ENCODE results near the gene ASB2. TPM values are rescaled to one million over a fixed set of nuclear protein-coding genes. Genes with fewer than 3 reads are reported as not detected.

The ASB2 gene
- polyA plus RNA-seq, 2 donors, result 4.5 to 4.7 TPM

- H3K27ac ChIP-seq (ENCODE audit: low read depth in 2 of 2, low read length in 1 of 2), result no peak overlapping the region
- peaks cover 0 to 3% of the 10 kb centered on the region in 2 donors for H3K4me1 ChIP-seq (ENCODE audit: control insufficient read depth in 2 of 2, insufficient read depth in 2 of 2, low read length in 1 of 2)
- H3K36me3 ChIP-seq (ENCODE audit: control insufficient read depth in 2 of 2, insufficient read depth in 2 of 2, low read length in 1 of 2), result no peaks in the 10 kb centered on the region
- H3K27me3 ChIP-seq (ENCODE audit: control insufficient read depth in 1 of 2, insufficient read depth in 2 of 2, low read length in 2 of 2), result no peaks in the 10 kb centered on the region
- peaks cover 0 to 4% of the 10 kb centered on the region in 2 donors for H3K9me3 ChIP-seq (ENCODE audit: control insufficient read depth in 2 of 2, insufficient read depth in 1 of 2, low read depth in 1 of 2, low read length in 1 of 2)
- 85 to 86% methylated on average over 7 of the region's 7 CpGs for WGBS, 2 donors
- H3K4me3 ChIP-seq (ENCODE audit: low read depth in 1 of 2, low read length in 2 of 2), result no peak overlapping the region
Measured at GRCh38 chr14:93917141-93917540, 59.2 kb downstream of the ASB2 start.

GRCh38 chr14:93916498-93916897, 59.9 kb downstream of the ASB2 start:
- Histone ChIP-seq H3K27ac (ENCODE audit: low read depth in 2 of 2, low read length in 1 of 2) (no peak overlapping the region), H3K36me3 (ENCODE audit: control insufficient read depth in 2 of 2, insufficient read depth in 2 of 2, low read length in 1 of 2) (no peaks in the 10 kb centered on the region), H3K4me1 (ENCODE audit: control insufficient read depth in 2 of 2, insufficient read depth in 2 of 2, low read length in 1 of 2) (peaks cover 0 to 3% of the 10 kb centered on the region in 2 donors), H3K9me3 (ENCODE audit: control insufficient read depth in 2 of 2, insufficient read depth in 1 of 2, low read depth in 1 of 2, low read length in 1 of 2) (peaks cover 0 to 4% of the 10 kb centered on the region in 2 donors), H3K4me3 (ENCODE audit: low read depth in 1 of 2, low read length in 2 of 2) (no peak overlapping the region), H3K27me3 (ENCODE audit: control insufficient read depth in 1 of 2, insufficient read depth in 2 of 2, low read length in 2 of 2) (no peaks in the 10 kb centered on the region)
- 49 to 62% methylated on average over 3 of the region's 3 CpGs for WGBS, 2 donors

- Histone ChIP-seq H3K36me3 (ENCODE audit: control insufficient read depth in 2 of 2, insufficient read depth in 2 of 2, low read length in 1 of 2) (no peaks in the 10 kb centered on the region), H3K4me1 (ENCODE audit: control insufficient read depth in 2 of 2, insufficient read depth in 2 of 2, low read length in 1 of 2) (peaks cover 0 to 3% of the 10 kb centered on the region in 2 donors), H3K27me3 (ENCODE audit: control insufficient read depth in 1 of 2, insufficient read depth in 2 of 2, low read length in 2 of 2) (no peaks in the 10 kb centered on the region), H3K4me3 (ENCODE audit: low read depth in 1 of 2, low read length in 2 of 2) (no peak overlapping the region), H3K27ac (ENCODE audit: low read depth in 2 of 2, low read length in 1 of 2) (no peak overlapping the region), H3K9me3 (ENCODE audit: control insufficient read depth in 2 of 2, insufficient read depth in 1 of 2, low read depth in 1 of 2, low read length in 1 of 2) (peaks cover 0 to 4% of the 10 kb centered on the region in 2 donors)
- WGBS, 2 donors, result 29 to 33% methylated on average over 2 of the region's 2 CpGs
Measured at GRCh38 chr14:93915800-93916199, 60.6 kb downstream of the ASB2 start.

- peaks cover 0 to 3% of the 10 kb centered on the region in 2 donors for H3K4me1 ChIP-seq (ENCODE audit: control insufficient read depth in 2 of 2, insufficient read depth in 2 of 2, low read length in 1 of 2)
- H3K27me3 ChIP-seq (ENCODE audit: control insufficient read depth in 1 of 2, insufficient read depth in 2 of 2, low read length in 2 of 2), result no peaks in the 10 kb centered on the region
- no peak overlapping the region for H3K27ac ChIP-seq (ENCODE audit: low read depth in 2 of 2, low read length in 1 of 2)
- peaks cover 0 to 4% of the 10 kb centered on the region in 2 donors for H3K9me3 ChIP-seq (ENCODE audit: control insufficient read depth in 2 of 2, insufficient read depth in 1 of 2, low read depth in 1 of 2, low read length in 1 of 2)
- H3K4me3 ChIP-seq (ENCODE audit: low read depth in 1 of 2, low read length in 2 of 2), result no peak overlapping the region
- no peaks in the 10 kb centered on the region for H3K36me3 ChIP-seq (ENCODE audit: control insufficient read depth in 2 of 2, insufficient read depth in 2 of 2, low read length in 1 of 2)
- WGBS, 2 donors, result 78 to 80% methylated on average over 14 of the region's 14 CpGs
Measured at GRCh38 chr14:93915070-93915705, 61.2 kb downstream of the ASB2 start.

GRCh38 chr14:93914278-93914677, 62.1 kb downstream of the ASB2 start:
- Histone ChIP-seq H3K4me3 (ENCODE audit: low read depth in 1 of 2, low read length in 2 of 2) (no peak overlapping the region), H3K9me3 (ENCODE audit: control insufficient read depth in 2 of 2, insufficient read depth in 1 of 2, low read depth in 1 of 2, low read length in 1 of 2) (peaks cover 0 to 4% of the 10 kb centered on the region in 2 donors), H3K27me3 (ENCODE audit: control insufficient read depth in 1 of 2, insufficient read depth in 2 of 2, low read length in 2 of 2) (no peaks in the 10 kb centered on the region), H3K36me3 (ENCODE audit: control insufficient read depth in 2 of 2, insufficient read depth in 2 of 2, low read length in 1 of 2) (no peaks in the 10 kb centered on the region), H3K27ac (ENCODE audit: low read depth in 2 of 2, low read length in 1 of 2) (no peak overlapping the region), H3K4me1 (ENCODE audit: control insufficient read depth in 2 of 2, insufficient read depth in 2 of 2, low read length in 1 of 2) (peaks cover 2 to 3% of the 10 kb centered on the region in 2 donors)
- 86 to 89% methylated on average over 4 of the region's 4 CpGs for WGBS, 2 donors

GRCh38 chr14:93912782-93913181, 63.6 kb downstream of the ASB2 start:
- no peaks in the 10 kb centered on the region for H3K36me3 ChIP-seq (ENCODE audit: control insufficient read depth in 2 of 2, insufficient read depth in 2 of 2, low read length in 1 of 2)
- H3K27ac ChIP-seq (ENCODE audit: low read depth in 2 of 2, low read length in 1 of 2), result no peak overlapping the region
- 57 to 84% methylated on average over 4 of the region's 4 CpGs for WGBS, 2 donors
- peaks cover 0 to 6% of the 10 kb centered on the region in 2 donors for H3K9me3 ChIP-seq (ENCODE audit: control insufficient read depth in 2 of 2, insufficient read depth in 1 of 2, low read depth in 1 of 2, low read length in 1 of 2)
- no peak overlapping the region for H3K4me3 ChIP-seq (ENCODE audit: low read depth in 1 of 2, low read length in 2 of 2)
- no peaks in the 10 kb centered on the region for H3K27me3 ChIP-seq (ENCODE audit: control insufficient read depth in 1 of 2, insufficient read depth in 2 of 2, low read length in 2 of 2)
- peaks cover 2 to 3% of the 10 kb centered on the region in 2 donors for H3K4me1 ChIP-seq (ENCODE audit: control insufficient read depth in 2 of 2, insufficient read depth in 2 of 2, low read length in 1 of 2)

GRCh38 chr14:93911975-93912615, 64.3 kb downstream of the ASB2 start:
- H3K27me3 ChIP-seq (ENCODE audit: control insufficient read depth in 1 of 2, insufficient read depth in 2 of 2, low read length in 2 of 2), result no peaks in the 10 kb centered on the region
- no peaks in the 10 kb centered on the region for H3K36me3 ChIP-seq (ENCODE audit: control insufficient read depth in 2 of 2, insufficient read depth in 2 of 2, low read length in 1 of 2)
- WGBS, 2 donors, result 83 to 87% methylated on average over 5 of the region's 5 CpGs
- no peak overlapping the region for H3K4me3 ChIP-seq (ENCODE audit: low read depth in 1 of 2, low read length in 2 of 2)
- H3K27ac ChIP-seq (ENCODE audit: low read depth in 2 of 2, low read length in 1 of 2), result no peak overlapping the region
- H3K4me1 ChIP-seq (ENCODE audit: control insufficient read depth in 2 of 2, insufficient read depth in 2 of 2, low read length in 1 of 2), result peaks cover 2 to 3% of the 10 kb centered on the region in 2 donors
- H3K9me3 ChIP-seq (ENCODE audit: control insufficient read depth in 2 of 2, insufficient read depth in 1 of 2, low read depth in 1 of 2, low read length in 1 of 2), result peaks cover 0 to 6% of the 10 kb centered on the region in 2 donors

- Histone ChIP-seq H3K27me3 (ENCODE audit: control insufficient read depth in 1 of 2, insufficient read depth in 2 of 2, low read length in 2 of 2) (no peaks in the 10 kb centered on the region), H3K9me3 (ENCODE audit: control insufficient read depth in 2 of 2, insufficient read depth in 1 of 2, low read depth in 1 of 2, low read length in 1 of 2) (peaks cover 0 to 6% of the 10 kb centered on the region in 2 donors), H3K4me1 (ENCODE audit: control insufficient read depth in 2 of 2, insufficient read depth in 2 of 2, low read length in 1 of 2) (peaks cover 2 to 3% of the 10 kb centered on the region in 2 donors), H3K4me3 (ENCODE audit: low read depth in 1 of 2, low read length in 2 of 2) (no peak overlapping the region), H3K27ac (ENCODE audit: low read depth in 2 of 2, low read length in 1 of 2) (no peak overlapping the region), H3K36me3 (ENCODE audit: control insufficient read depth in 2 of 2, insufficient read depth in 2 of 2, low read length in 1 of 2) (no peaks in the 10 kb centered on the region)
- 82 to 84% methylated on average over 5 of the region's 5 CpGs for WGBS, 2 donors
Measured at GRCh38 chr14:93909429-93910128, 66.8 kb downstream of the ASB2 start.

- H3K27me3 ChIP-seq (ENCODE audit: control insufficient read depth in 1 of 2, insufficient read depth in 2 of 2, low read length in 2 of 2), result no peaks in the 10 kb centered on the region
- peaks cover 1 to 2% of the 10 kb centered on the region in 2 donors for H3K4me1 ChIP-seq (ENCODE audit: control insufficient read depth in 2 of 2, insufficient read depth in 2 of 2, low read length in 1 of 2)
- WGBS, 2 donors, result 49 to 51% methylated on average over 15 of the region's 15 CpGs
- no peaks in the 10 kb centered on the region for H3K36me3 ChIP-seq (ENCODE audit: control insufficient read depth in 2 of 2, insufficient read depth in 2 of 2, low read length in 1 of 2)
- peaks cover 0 to 2% of the 10 kb centered on the region in 2 donors for H3K9me3 ChIP-seq (ENCODE audit: control insufficient read depth in 2 of 2, insufficient read depth in 1 of 2, low read depth in 1 of 2, low read length in 1 of 2)
- no peak overlapping the region for H3K27ac ChIP-seq (ENCODE audit: low read depth in 2 of 2, low read length in 1 of 2)
- H3K4me3 ChIP-seq (ENCODE audit: low read depth in 1 of 2, low read length in 2 of 2), result no peak overlapping the region
Measured at GRCh38 chr14:93906341-93907329, 69.7 kb downstream of the ASB2 start.

Data from esophagus (tissue), 2 donors.